HepG2 (cell line): ENCODE measurements around the gene BSG. TPM values are rescaled to one million over a fixed set of nuclear protein-coding genes. Genes with fewer than 3 reads are reported as not detected.
A peak's percentile ranks its signal among the peaks of the same experiment; 100 is the strongest.

ENCODE experiments used
- AHR ChIP-seq: IDR thresholded peaks from 2 replicates; pipeline ENCODE4 v1.6.1; 2018; ENCODE audit warnings: missing genetic modification reagents, missing compliant biosample characterization
- BHLHE40 ChIP-seq: IDR thresholded peaks from 2 replicates; pipeline ENCODE4 v1.6.1; 2011; ENCODE audit warnings: low read length, improper control_type of control experiment
- CBX5 ChIP-seq: sonication (generic); formaldehyde crosslinking; IDR thresholded peaks from 2 replicates; pipeline ENCODE4 v1.4.0; 2020; ENCODE audit warnings: missing genetic modification reagents, borderline replicate concordance
- POGZ ChIP-seq: sonication (generic); formaldehyde crosslinking; IDR thresholded peaks from 2 replicates; pipeline ENCODE4 v1.4.0; 2020; ENCODE audit warnings: mild to moderate bottlenecking, missing genetic modification reagents
- PPARG ChIP-seq: conservative IDR thresholded peaks from 2 replicates; pipeline ENCODE4 v1.6.1; 2016; ENCODE audit warnings: missing biosample characterization, missing genetic modification reagents
- REPIN1 ChIP-seq: sonication (generic); formaldehyde crosslinking; IDR thresholded peaks from 2 replicates; pipeline ENCODE4 v1.8.0; 2022; ENCODE audit warnings: missing genetic modification reagents, low read depth, mild to moderate bottlenecking, borderline replicate concordance
- TCF7 ChIP-seq: sonication (generic); IDR thresholded peaks from 2 replicates; pipeline ENCODE4 v1.6.1; 2016; ENCODE audit warnings: antibody characterized with exemption, low read depth
- ZC3H4 ChIP-seq: sonication (generic); formaldehyde crosslinking; IDR thresholded peaks from 2 replicates; pipeline ENCODE4 v1.4.0; 2020; ENCODE audit warnings: missing genetic modification reagents, borderline replicate concordance
- ZFP90 ChIP-seq: sonication (generic); formaldehyde crosslinking; IDR thresholded peaks from 2 replicates; pipeline ENCODE4 v1.8.0; 2022; ENCODE audit warnings: missing genetic modification reagents, mild to moderate bottlenecking, inconsistent platforms, borderline replicate concordance
- ZNF451 ChIP-seq: sonication (generic); formaldehyde crosslinking; IDR thresholded peaks from 2 replicates; pipeline ENCODE4 v1.5.0; 2020; ENCODE audit warnings: mild to moderate bottlenecking, missing genetic modification reagents
- ZNF672 ChIP-seq: sonication (generic); formaldehyde crosslinking; IDR thresholded peaks from 2 replicates; pipeline ENCODE4 v1.8.1; 2022; ENCODE audit warnings: missing genetic modification reagents
- ZNF747 ChIP-seq: sonication (generic); formaldehyde crosslinking; IDR thresholded peaks from 2 replicates; pipeline ENCODE4 v1.8.1; 2023; ENCODE audit warnings: missing genetic modification reagents, mild to moderate bottlenecking, borderline replicate concordance
- ZNF761 ChIP-seq: sonication (generic); formaldehyde crosslinking; conservative IDR thresholded peaks from 2 replicates; pipeline ENCODE4 v1.4.0; 2020; ENCODE audit warnings: mild to moderate bottlenecking, missing genetic modification reagents
- ZNF775 ChIP-seq: sonication (generic); formaldehyde crosslinking; IDR thresholded peaks from 2 replicates; pipeline ENCODE4 v1.4.0; 2020; ENCODE audit warnings: missing genetic modification reagents, mild to moderate bottlenecking, moderate library complexity, borderline replicate concordance
- ZNF878 ChIP-seq: sonication (generic); formaldehyde crosslinking; IDR thresholded peaks from 2 replicates; pipeline ENCODE4 v1.8.1; 2023; ENCODE audit warnings: mild to moderate bottlenecking, missing genetic modification reagents, moderate library complexity
- polyA plus RNA-seq, 8 experiments: library from polyadenylated mRNA; depleted of rRNA in 3 of 8; stranded (reverse) in 7 of 8; unstranded in 1 of 8; fragments of >200 nt; fragmentation: Illumina TruSeq in 4 of 8; extraction: Trizol in 4 of 8; gene quantifications; 2 replicates each; pipeline versions ENCODE4 v1.2.1 to v1.2.3, GENCODE V29; 2011 to 2016; ENCODE audit warnings: low read depth in 4 of 8, missing spikeins in 1 of 8, mixed read lengths in 1 of 8; ENCODE audit not compliant: insufficient read depth in 1 of 8
- total RNA-seq, 5 experiments: library from RNA; depleted of rRNA; stranded (reverse); fragments of >200 nt; fragmentation: Illumina TruSeq; extraction: Trizol; gene quantifications; 2 replicates each; pipeline ENCODE4 v1.2.3, GENCODE V29; 2016; ENCODE audit warnings: low read depth in 1 of 5
- TF ChIP-seq, protein P1 (sequence below): sonication (generic); formaldehyde crosslinking; IDR thresholded peaks from 2 replicates; pipeline ENCODE4 v1.4.0; 2020; ENCODE audit warnings: missing genetic modification reagents
- TF ChIP-seq, protein P2 (sequence below): sonication (generic); formaldehyde crosslinking; IDR thresholded peaks from 2 replicates; pipeline ENCODE4 v1.5.1; 2020; ENCODE audit warnings: missing genetic modification reagents, mild to moderate bottlenecking, borderline replicate concordance
- TF ChIP-seq, protein P3 (sequence below): IDR thresholded peaks from 2 replicates; pipeline ENCODE4 v1.6.1; 2016; ENCODE audit warnings: low read depth
- TF ChIP-seq, protein P4 (sequence below): fragments of 450-650 bp; IDR thresholded peaks from 2 replicates; pipeline ENCODE4 v1.6.1; 2017
- TF ChIP-seq, protein P5 (sequence below): IDR thresholded peaks from 2 replicates; pipeline ENCODE4 v1.6.1; 2016; ENCODE audit warnings: missing biosample characterization, missing genetic modification reagents, low read depth

The BSG gene
- total and polyA plus RNA-seq, 2 of the 13 experiments (the other 11 are each of a cell fraction or from before 2014, with no cell fraction given) = 309 to 754 TPM

DNA sequence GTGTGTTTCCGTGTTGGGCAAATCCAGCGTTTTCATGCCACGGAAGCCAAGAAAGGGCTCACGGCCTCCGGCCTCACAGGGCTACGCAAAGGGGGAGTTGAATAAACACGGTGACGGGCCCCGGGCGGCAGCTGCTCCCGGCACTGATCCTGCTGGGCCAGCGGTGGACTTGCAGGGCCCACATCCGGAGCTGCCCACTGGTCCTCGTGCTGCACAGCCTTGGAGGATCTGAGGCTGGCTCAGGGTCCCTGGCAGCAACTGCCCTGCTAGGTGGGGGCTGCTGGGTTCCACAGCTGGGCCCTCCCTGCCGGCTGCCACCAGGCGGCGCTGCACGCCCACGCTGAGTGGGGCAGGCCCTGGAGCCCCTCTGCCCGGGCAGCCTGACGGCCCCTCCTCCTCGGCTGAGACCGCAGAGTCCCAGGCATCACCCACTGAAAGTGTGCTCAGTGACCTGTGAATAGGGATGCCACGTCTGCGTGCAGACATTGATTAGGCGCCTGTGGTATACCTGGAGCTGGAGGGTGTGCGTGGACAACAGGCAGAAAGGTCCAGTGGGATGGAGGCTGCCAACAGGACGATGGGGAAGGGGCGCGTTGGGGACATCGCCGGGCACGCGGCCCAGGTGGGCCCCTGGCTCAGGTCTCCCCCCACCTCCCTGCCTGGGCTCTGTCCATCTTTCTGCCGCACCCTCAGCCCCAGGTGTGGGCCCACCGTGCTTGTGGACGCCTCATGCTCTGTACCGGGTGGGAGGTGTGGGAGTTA lies 12.0 kb downstream of the BSG start (continued):
- no peak for TF ChIP-seq TCF7
- TF ChIP-seq ZNF451 (CRISPR knock-in tag) = no peak
- TF ChIP-seq ZNF672 (CRISPR knock-in tag) = no peak
- TF ChIP-seq ZNF761 (CRISPR knock-in tag) = no peak
- TF ChIP-seq, protein P1, sequence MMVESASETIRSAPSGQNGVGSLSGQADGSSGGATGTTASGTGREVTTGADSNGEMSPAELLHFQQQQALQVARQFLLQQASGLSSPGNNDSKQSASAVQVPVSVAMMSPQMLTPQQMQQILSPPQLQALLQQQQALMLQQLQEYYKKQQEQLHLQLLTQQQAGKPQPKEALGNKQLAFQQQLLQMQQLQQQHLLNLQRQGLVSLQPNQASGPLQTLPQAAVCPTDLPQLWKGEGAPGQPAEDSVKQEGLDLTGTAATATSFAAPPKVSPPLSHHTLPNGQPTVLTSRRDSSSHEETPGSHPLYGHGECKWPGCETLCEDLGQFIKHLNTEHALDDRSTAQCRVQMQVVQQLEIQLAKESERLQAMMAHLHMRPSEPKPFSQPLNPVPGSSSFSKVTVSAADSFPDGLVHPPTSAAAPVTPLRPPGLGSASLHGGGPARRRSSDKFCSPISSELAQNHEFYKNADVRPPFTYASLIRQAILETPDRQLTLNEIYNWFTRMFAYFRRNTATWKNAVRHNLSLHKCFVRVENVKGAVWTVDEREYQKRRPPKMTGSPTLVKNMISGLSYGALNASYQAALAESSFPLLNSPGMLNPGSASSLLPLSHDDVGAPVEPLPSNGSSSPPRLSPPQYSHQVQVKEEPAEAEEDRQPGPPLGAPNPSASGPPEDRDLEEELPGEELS (CRISPR knock-in tag) = 0 out of 2 replicates have a peak, but pooled peaks have one; percentile 7
- TF ChIP-seq AHR (CRISPR knock-in tag) = 0 out of 2 replicates have a peak, but pooled peaks have one; percentile 34
- TF ChIP-seq, protein P2, sequence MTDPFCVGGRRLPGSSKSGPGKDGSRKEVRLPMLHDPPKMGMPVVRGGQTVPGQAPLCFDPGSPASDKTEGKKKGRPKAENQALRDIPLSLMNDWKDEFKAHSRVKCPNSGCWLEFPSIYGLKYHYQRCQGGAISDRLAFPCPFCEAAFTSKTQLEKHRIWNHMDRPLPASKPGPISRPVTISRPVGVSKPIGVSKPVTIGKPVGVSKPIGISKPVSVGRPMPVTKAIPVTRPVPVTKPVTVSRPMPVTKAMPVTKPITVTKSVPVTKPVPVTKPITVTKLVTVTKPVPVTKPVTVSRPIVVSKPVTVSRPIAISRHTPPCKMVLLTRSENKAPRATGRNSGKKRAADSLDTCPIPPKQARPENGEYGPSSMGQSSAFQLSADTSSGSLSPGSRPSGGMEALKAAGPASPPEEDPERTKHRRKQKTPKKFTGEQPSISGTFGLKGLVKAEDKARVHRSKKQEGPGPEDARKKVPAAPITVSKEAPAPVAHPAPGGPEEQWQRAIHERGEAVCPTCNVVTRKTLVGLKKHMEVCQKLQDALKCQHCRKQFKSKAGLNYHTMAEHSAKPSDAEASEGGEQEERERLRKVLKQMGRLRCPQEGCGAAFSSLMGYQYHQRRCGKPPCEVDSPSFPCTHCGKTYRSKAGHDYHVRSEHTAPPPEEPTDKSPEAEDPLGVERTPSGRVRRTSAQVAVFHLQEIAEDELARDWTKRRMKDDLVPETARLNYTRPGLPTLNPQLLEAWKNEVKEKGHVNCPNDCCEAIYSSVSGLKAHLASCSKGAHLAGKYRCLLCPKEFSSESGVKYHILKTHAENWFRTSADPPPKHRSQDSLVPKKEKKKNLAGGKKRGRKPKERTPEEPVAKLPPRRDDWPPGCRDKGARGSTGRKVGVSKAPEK = peak; percentile 46; the same call in 1 of the 2 replicates
- 0 out of 2 replicates have a peak, but pooled peaks have one; percentile 18 for TF ChIP-seq BHLHE40
- TF ChIP-seq, protein P3, sequence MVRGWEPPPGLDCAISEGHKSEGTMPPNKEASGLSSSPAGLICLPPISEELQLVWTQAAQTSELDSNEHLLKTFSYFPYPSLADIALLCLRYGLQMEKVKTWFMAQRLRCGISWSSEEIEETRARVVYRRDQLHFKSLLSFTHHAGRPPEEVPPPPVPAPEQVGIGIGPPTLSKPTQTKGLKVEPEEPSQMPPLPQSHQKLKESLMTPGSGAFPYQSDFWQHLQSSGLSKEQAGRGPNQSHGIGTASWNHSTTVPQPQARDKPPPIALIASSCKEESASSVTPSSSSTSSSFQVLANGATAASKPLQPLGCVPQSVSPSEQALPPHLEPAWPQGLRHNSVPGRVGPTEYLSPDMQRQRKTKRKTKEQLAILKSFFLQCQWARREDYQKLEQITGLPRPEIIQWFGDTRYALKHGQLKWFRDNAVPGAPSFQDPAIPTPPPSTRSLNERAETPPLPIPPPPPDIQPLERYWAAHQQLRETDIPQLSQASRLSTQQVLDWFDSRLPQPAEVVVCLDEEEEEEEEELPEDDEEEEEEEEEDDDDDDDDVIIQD (CRISPR knock-in tag) = peak; percentile 44; the same call in 1 of the 2 replicates
- TF ChIP-seq REPIN1 (CRISPR knock-in tag) = 0 out of 2 replicates have a peak, but pooled peaks have one; percentile 17
- TF ChIP-seq ZC3H4 = peak; percentile 47; the same call in 1 of the 2 replicates
- peak; percentile 53 for TF ChIP-seq POGZ (CRISPR knock-in tag)
- no peak for TF ChIP-seq PPARG (CRISPR knock-in tag)
- 0 out of 2 replicates have a peak, but pooled peaks have one; percentile 60 for TF ChIP-seq ZFP90
- TF ChIP-seq, protein P4, sequence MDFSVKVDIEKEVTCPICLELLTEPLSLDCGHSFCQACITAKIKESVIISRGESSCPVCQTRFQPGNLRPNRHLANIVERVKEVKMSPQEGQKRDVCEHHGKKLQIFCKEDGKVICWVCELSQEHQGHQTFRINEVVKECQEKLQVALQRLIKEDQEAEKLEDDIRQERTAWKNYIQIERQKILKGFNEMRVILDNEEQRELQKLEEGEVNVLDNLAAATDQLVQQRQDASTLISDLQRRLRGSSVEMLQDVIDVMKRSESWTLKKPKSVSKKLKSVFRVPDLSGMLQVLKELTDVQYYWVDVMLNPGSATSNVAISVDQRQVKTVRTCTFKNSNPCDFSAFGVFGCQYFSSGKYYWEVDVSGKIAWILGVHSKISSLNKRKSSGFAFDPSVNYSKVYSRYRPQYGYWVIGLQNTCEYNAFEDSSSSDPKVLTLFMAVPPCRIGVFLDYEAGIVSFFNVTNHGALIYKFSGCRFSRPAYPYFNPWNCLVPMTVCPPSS = no peak
- 0 out of 2 replicates have a peak, but pooled peaks have one; percentile 49 for TF ChIP-seq CBX5 (CRISPR knock-in tag)
- peak; percentile 54; the same call in 1 of the 2 replicates for TF ChIP-seq ZNF878 (CRISPR knock-in tag)
- no peak for TF ChIP-seq ZNF775 (CRISPR knock-in tag)
- peak; percentile 80 for TF ChIP-seq ZNF747 (CRISPR knock-in tag)
- TF ChIP-seq, protein P5, sequence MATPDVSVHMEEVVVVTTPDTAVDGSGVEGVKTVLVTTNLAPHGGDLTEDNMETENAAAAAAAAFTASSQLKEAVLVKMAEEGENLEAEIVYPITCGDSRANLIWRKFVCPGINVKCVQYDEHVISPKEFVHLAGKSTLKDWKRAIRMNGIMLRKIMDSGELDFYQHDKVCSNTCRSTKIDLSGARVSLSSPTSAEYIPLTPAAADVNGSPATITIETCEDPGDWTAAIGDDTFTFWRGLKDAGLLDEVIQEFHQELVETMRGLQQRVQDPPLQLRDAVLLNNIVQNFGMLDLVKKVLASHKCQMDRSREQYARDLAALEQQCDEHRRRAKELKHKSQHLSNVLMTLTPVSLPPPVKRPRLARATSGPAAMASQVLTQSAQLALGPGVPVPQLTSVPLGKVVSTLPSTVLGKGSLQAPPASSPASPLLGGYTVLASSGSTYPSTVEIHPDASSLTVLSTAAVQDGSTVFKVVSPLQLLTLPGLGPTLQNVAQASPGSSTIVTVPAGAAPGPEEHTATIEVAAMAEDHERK (CRISPR knock-in tag) = no peak
